ENCODE results near the gene DGKB.

DGKB gene

GRCh38 chr7:14207138-14207537 is 695.4 kb downstream of the DGKB start:
- Histone ChIP-seq H3K36me3 (ENCODE audit: control insufficient read depth in 2 of 2, insufficient read depth in 2 of 2, low read length in 2 of 2) (no peaks in the 10 kb centered on the region), H3K9me3 (ENCODE audit: control insufficient read depth in 2 of 2, low read length in 2 of 2) (no peaks in the 10 kb centered on the region), H3K27me3 (ENCODE audit: control insufficient read depth in 1 of 2, insufficient read depth in 2 of 2, low read length in 2 of 2) (no peaks in the 10 kb centered on the region), H3K4me3 (ENCODE audit: low read length in 2 of 2) (no peak overlapping the region), H3K27ac (ENCODE audit: low read length) (no peak overlapping the region), H3K4me1 (ENCODE audit: control insufficient read depth, insufficient read depth, low read length) (no peaks in the 10 kb centered on the region), H3K9ac (ENCODE audit: low read length in 2 of 2) (no peak overlapping the region)

- no peaks in the 10 kb centered on the region for H3K4me1 ChIP-seq (ENCODE audit: control insufficient read depth, insufficient read depth, low read length)
- no peaks in the 10 kb centered on the region for H3K36me3 ChIP-seq (ENCODE audit: control insufficient read depth in 2 of 2, insufficient read depth in 2 of 2, low read length in 2 of 2)
- H3K27me3 ChIP-seq (ENCODE audit: control insufficient read depth in 1 of 2, insufficient read depth in 2 of 2, low read length in 2 of 2) = no peaks in the 10 kb centered on the region
- no peak overlapping the region for H3K27ac ChIP-seq (ENCODE audit: low read length)
- no peak overlapping the region for H3K4me3 ChIP-seq (ENCODE audit: low read length in 2 of 2)
- no peak overlapping the region for H3K9ac ChIP-seq (ENCODE audit: low read length in 2 of 2)
- no peaks in the 10 kb centered on the region for H3K9me3 ChIP-seq (ENCODE audit: control insufficient read depth in 2 of 2, low read length in 2 of 2)
Observed at GRCh38 chr7:14206121-14206520, 696.4 kb downstream of the DGKB start.

- no peak overlapping the region for H3K4me3 ChIP-seq (ENCODE audit: low read length in 2 of 2)
Observed at GRCh38 chr7:14201353-14201752, 701.2 kb downstream of the DGKB start.

GRCh38 chr7:14199336-14199735 is 703.2 kb downstream of the DGKB start:
- Histone ChIP-seq H3K9ac (ENCODE audit: low read length in 2 of 2) (no peak overlapping the region), H3K27ac (ENCODE audit: low read length) (no peak overlapping the region), H3K36me3 (ENCODE audit: control insufficient read depth in 2 of 2, insufficient read depth in 2 of 2, low read length in 2 of 2) (no peaks in the 10 kb centered on the region), H3K9me3 (ENCODE audit: control insufficient read depth in 2 of 2, low read length in 2 of 2) (no peaks in the 10 kb centered on the region), H3K4me1 (ENCODE audit: control insufficient read depth, insufficient read depth, low read length) (no peaks in the 10 kb centered on the region), H3K4me3 (ENCODE audit: low read length in 2 of 2) (no peak overlapping the region), H3K27me3 (ENCODE audit: control insufficient read depth in 1 of 2, insufficient read depth in 2 of 2, low read length in 2 of 2) (no peaks in the 10 kb centered on the region)

More at GRCh38 chr7:14201353-14201752, 701.2 kb downstream of the DGKB start:
- H3K27me3 ChIP-seq (ENCODE audit: control insufficient read depth in 1 of 2, insufficient read depth in 2 of 2, low read length in 2 of 2) = no peaks in the 10 kb centered on the region
- no peak overlapping the region for H3K9ac ChIP-seq (ENCODE audit: low read length in 2 of 2)
- no peaks in the 10 kb centered on the region for H3K4me1 ChIP-seq (ENCODE audit: control insufficient read depth, insufficient read depth, low read length)
- no peaks in the 10 kb centered on the region for H3K9me3 ChIP-seq (ENCODE audit: control insufficient read depth in 2 of 2, low read length in 2 of 2)
- H3K36me3 ChIP-seq (ENCODE audit: control insufficient read depth in 2 of 2, insufficient read depth in 2 of 2, low read length in 2 of 2) = no peaks in the 10 kb centered on the region
- no peak overlapping the region for H3K27ac ChIP-seq (ENCODE audit: low read length)

GRCh38 chr7:14197280-14197679 is 705.3 kb downstream of the DGKB start:
- H3K4me1 ChIP-seq (ENCODE audit: control insufficient read depth, insufficient read depth, low read length) = no peaks in the 10 kb centered on the region

GRCh38 chr7:14196555-14196954 is 706.0 kb downstream of the DGKB start:
- H3K27me3 ChIP-seq (ENCODE audit: control insufficient read depth in 1 of 2, insufficient read depth in 2 of 2, low read length in 2 of 2) = no peaks in the 10 kb centered on the region
- H3K27ac ChIP-seq (ENCODE audit: low read length) = no peak overlapping the region
- H3K4me3 ChIP-seq (ENCODE audit: low read length in 2 of 2) = no peak overlapping the region
- H3K9ac ChIP-seq (ENCODE audit: low read length in 2 of 2) = no peak overlapping the region
- H3K9me3 ChIP-seq (ENCODE audit: control insufficient read depth in 2 of 2, low read length in 2 of 2) = no peaks in the 10 kb centered on the region
- H3K36me3 ChIP-seq (ENCODE audit: control insufficient read depth in 2 of 2, insufficient read depth in 2 of 2, low read length in 2 of 2) = no peaks in the 10 kb centered on the region
- no peaks in the 10 kb centered on the region for H3K4me1 ChIP-seq (ENCODE audit: control insufficient read depth, insufficient read depth, low read length)

More at GRCh38 chr7:14197280-14197679, 705.3 kb downstream of the DGKB start:
- no peaks in the 10 kb centered on the region for H3K9me3 ChIP-seq (ENCODE audit: control insufficient read depth in 2 of 2, low read length in 2 of 2)
- no peak overlapping the region for H3K27ac ChIP-seq (ENCODE audit: low read length)
- no peaks in the 10 kb centered on the region for H3K36me3 ChIP-seq (ENCODE audit: control insufficient read depth in 2 of 2, insufficient read depth in 2 of 2, low read length in 2 of 2)
- no peaks in the 10 kb centered on the region for H3K27me3 ChIP-seq (ENCODE audit: control insufficient read depth in 1 of 2, insufficient read depth in 2 of 2, low read length in 2 of 2)
- no peak overlapping the region for H3K9ac ChIP-seq (ENCODE audit: low read length in 2 of 2)
- no peak overlapping the region for H3K4me3 ChIP-seq (ENCODE audit: low read length in 2 of 2)

GRCh38 chr7:14195871-14196270 is 706.7 kb downstream of the DGKB start:
- no peak overlapping the region for H3K27ac ChIP-seq (ENCODE audit: low read length)
- no peak overlapping the region for H3K4me3 ChIP-seq (ENCODE audit: low read length in 2 of 2)
- no peaks in the 10 kb centered on the region for H3K9me3 ChIP-seq (ENCODE audit: control insufficient read depth in 2 of 2, low read length in 2 of 2)
- H3K27me3 ChIP-seq (ENCODE audit: control insufficient read depth in 1 of 2, insufficient read depth in 2 of 2, low read length in 2 of 2) = no peaks in the 10 kb centered on the region
- H3K36me3 ChIP-seq (ENCODE audit: control insufficient read depth in 2 of 2, insufficient read depth in 2 of 2, low read length in 2 of 2) = no peaks in the 10 kb centered on the region
- no peaks in the 10 kb centered on the region for H3K4me1 ChIP-seq (ENCODE audit: control insufficient read depth, insufficient read depth, low read length)
- H3K9ac ChIP-seq (ENCODE audit: low read length in 2 of 2) = no peak overlapping the region

GRCh38 chr7:14195079-14195478 is 707.5 kb downstream of the DGKB start:
- Histone ChIP-seq H3K4me3 (ENCODE audit: low read length in 2 of 2) (no peak overlapping the region), H3K9me3 (ENCODE audit: control insufficient read depth in 2 of 2, low read length in 2 of 2) (no peaks in the 10 kb centered on the region), H3K27me3 (ENCODE audit: control insufficient read depth in 1 of 2, insufficient read depth in 2 of 2, low read length in 2 of 2) (no peaks in the 10 kb centered on the region), H3K9ac (ENCODE audit: low read length in 2 of 2) (no peak overlapping the region), H3K36me3 (ENCODE audit: control insufficient read depth in 2 of 2, insufficient read depth in 2 of 2, low read length in 2 of 2) (no peaks in the 10 kb centered on the region), H3K4me1 (ENCODE audit: control insufficient read depth, insufficient read depth, low read length) (no peaks in the 10 kb centered on the region), H3K27ac (ENCODE audit: low read length) (no peak overlapping the region)

- H3K4me3 ChIP-seq (ENCODE audit: low read length in 2 of 2) = no peak overlapping the region
Observed at GRCh38 chr7:14191686-14192098, 710.9 kb downstream of the DGKB start.

GRCh38 chr7:14184292-14184864 is 718.2 kb downstream of the DGKB start:
- Histone ChIP-seq H3K4me1 (ENCODE audit: control insufficient read depth, insufficient read depth, low read length) (no peaks in the 10 kb centered on the region), H3K9ac (ENCODE audit: low read length in 2 of 2) (no peak overlapping the region), H3K27me3 (ENCODE audit: control insufficient read depth in 1 of 2, insufficient read depth in 2 of 2, low read length in 2 of 2) (no peaks in the 10 kb centered on the region), H3K9me3 (ENCODE audit: control insufficient read depth in 2 of 2, low read length in 2 of 2) (no peaks in the 10 kb centered on the region), H3K27ac (ENCODE audit: low read length) (no peak overlapping the region), H3K36me3 (ENCODE audit: control insufficient read depth in 2 of 2, insufficient read depth in 2 of 2, low read length in 2 of 2) (no peaks in the 10 kb centered on the region), H3K4me3 (ENCODE audit: low read length in 2 of 2) (no peak overlapping the region)

More at GRCh38 chr7:14191686-14192098, 710.9 kb downstream of the DGKB start:
- H3K27ac ChIP-seq (ENCODE audit: low read length) = no peak overlapping the region
- no peaks in the 10 kb centered on the region for H3K9me3 ChIP-seq (ENCODE audit: control insufficient read depth in 2 of 2, low read length in 2 of 2)
- no peak overlapping the region for H3K9ac ChIP-seq (ENCODE audit: low read length in 2 of 2)
- H3K27me3 ChIP-seq (ENCODE audit: control insufficient read depth in 1 of 2, insufficient read depth in 2 of 2, low read length in 2 of 2) = no peaks in the 10 kb centered on the region
- no peaks in the 10 kb centered on the region for H3K4me1 ChIP-seq (ENCODE audit: control insufficient read depth, insufficient read depth, low read length)
- H3K36me3 ChIP-seq (ENCODE audit: control insufficient read depth in 2 of 2, insufficient read depth in 2 of 2, low read length in 2 of 2) = no peaks in the 10 kb centered on the region

GRCh38 chr7:14179781-14180180 is 722.8 kb downstream of the DGKB start:
- Histone ChIP-seq H3K4me1 (ENCODE audit: control insufficient read depth, insufficient read depth, low read length) (no peaks in the 10 kb centered on the region), H3K9ac (ENCODE audit: low read length in 2 of 2) (no peak overlapping the region), H3K36me3 (ENCODE audit: control insufficient read depth in 2 of 2, insufficient read depth in 2 of 2, low read length in 2 of 2) (no peaks in the 10 kb centered on the region), H3K4me3 (ENCODE audit: low read length in 2 of 2) (no peak overlapping the region), H3K27me3 (ENCODE audit: control insufficient read depth in 1 of 2, insufficient read depth in 2 of 2, low read length in 2 of 2) (no peaks in the 10 kb centered on the region), H3K27ac (ENCODE audit: low read length) (no peak overlapping the region), H3K9me3 (ENCODE audit: control insufficient read depth in 2 of 2, low read length in 2 of 2) (no peaks in the 10 kb centered on the region)
